T-helper 1 cell treated with Interleukin-12 subunit alpha and Interleukin-12 subunit beta and Interleukin-4 antibody, amounts not matched to agents 30 μg/mL and 1 μg/mL, for 36 hours (primary cell): ENCODE results near the gene GABRR2.
A peak's percentile ranks its signal among the peaks of the same experiment; 100 is the strongest.
"Not testable (repeated sequence)": the region's sequence is repeated elsewhere in the genome, so short reads cannot be mapped to it uniquely, and the experiment has no call there.

Experiments
- H3K27ac Mint-ChIP-seq: one replicate; pipeline ENCODE4 v1.8.0; 2021; ENCODE audit warnings: mild to moderate bottlenecking, mixed read lengths
- H3K27me3 Mint-ChIP-seq: one replicate; pipeline ENCODE4 v1.8.0; 2021; ENCODE audit warnings: low read depth, mixed read lengths
- H3K36me3 Mint-ChIP-seq: one replicate; pipeline ENCODE4 v1.8.0; 2021; ENCODE audit warnings: low read depth, mixed read lengths
- H3K4me1 Mint-ChIP-seq: one replicate; pipeline ENCODE4 v1.8.0; 2021; ENCODE audit warnings: low read depth, mixed read lengths
- H3K4me3 Mint-ChIP-seq: one replicate; pipeline ENCODE4 v1.8.0; 2021; ENCODE audit warnings: mild to moderate bottlenecking, moderate library complexity, mixed read lengths
- H3K9me3 Mint-ChIP-seq: one replicate; pipeline ENCODE4 v1.8.0; 2021; ENCODE audit warnings: mixed read lengths

The GABRR2 gene

DNA sequence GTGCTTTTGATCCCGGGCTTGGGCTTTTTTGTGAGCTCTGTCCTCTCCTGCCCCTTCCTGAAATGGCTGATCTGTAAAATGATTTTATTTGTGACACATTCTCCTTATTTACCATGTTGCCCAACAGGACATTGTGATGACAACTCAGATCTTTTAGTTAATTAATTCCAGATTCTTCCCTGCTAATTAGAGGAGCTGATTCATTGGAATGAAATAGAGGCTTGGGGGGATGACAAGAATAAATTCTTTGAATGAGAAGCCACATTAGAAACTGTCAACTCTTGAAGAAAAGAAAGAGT, 71.8 kb downstream of the GABRR2 start:
- H3K4me3 Mint-ChIP-seq = no peak overlapping the region
- H3K36me3 Mint-ChIP-seq = no peaks in the 10 kb centered on the region
- H3K9me3 Mint-ChIP-seq = no peaks in the 10 kb centered on the region
- peaks cover 11% of the 10 kb centered on the region for H3K4me1 Mint-ChIP-seq
- H3K27ac Mint-ChIP-seq = no peak overlapping the region
- H3K27me3 Mint-ChIP-seq = peaks cover 33% of the 10 kb centered on the region

DNA sequence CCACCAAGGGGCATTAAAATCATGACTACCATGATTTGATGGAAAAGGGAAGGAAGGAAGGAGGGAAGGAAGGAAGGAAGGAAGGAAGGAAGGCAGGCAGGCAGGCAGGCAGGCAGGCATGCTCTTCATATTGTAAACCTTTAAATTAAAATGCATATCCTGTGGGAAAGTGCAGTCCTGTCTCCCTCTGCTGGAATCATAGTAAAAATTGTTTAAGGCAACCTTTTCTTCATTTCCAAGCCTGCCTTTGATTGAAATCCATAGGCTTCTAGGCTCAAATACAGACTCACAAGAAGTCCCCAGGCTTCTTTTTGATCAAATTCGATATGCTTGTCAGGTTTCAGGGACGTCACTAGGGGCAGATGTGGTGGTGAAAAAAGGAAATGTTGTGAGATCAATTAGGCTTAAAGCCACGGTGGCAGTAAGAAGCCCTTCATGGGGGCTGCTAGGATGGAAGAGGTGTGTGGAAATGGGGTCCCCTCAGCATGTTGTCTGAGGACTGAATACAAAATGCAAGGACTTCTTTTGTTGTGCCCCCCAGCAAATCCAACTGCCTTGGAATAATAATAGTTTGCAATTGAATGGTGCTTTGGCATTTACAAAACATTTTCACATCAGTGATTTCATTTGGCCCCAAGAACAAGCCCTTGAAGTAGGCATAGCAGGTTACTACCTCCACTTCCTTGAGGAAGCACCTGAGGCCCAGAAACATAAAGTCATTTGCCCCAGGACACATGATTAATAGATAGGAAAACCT, 72.3 kb downstream of the GABRR2 start:
- H3K4me1 Mint-ChIP-seq = peaks cover 11% of the 10 kb centered on the region
- no peaks in the 10 kb centered on the region for H3K36me3 Mint-ChIP-seq
- no peak overlapping the region for H3K27ac Mint-ChIP-seq
- H3K27me3 Mint-ChIP-seq = peaks cover 34% of the 10 kb centered on the region
- H3K9me3 Mint-ChIP-seq = no peaks in the 10 kb centered on the region
- H3K4me3 Mint-ChIP-seq = no peak overlapping the region

DNA sequence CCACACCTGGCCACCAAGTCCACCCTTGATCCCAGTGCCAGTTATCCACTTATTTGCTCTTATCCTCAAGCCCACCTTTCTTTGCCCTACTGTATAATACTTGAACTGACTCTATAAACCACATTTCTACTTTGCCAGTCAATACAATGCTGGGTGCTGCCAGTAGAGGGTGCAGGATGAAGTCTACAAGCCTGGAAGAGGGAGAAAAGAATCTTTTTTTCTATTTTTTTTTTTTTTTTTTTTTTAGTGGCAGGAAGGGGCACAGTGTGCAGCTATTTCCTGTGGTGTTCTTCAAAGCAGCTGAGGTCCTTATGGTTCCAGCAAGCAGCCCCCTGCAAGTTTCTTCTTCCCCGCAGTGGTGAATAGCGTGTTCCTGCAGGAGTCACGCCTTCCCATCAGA, 75.8 kb downstream of the GABRR2 start:
- no peak overlapping the region for H3K4me3 Mint-ChIP-seq
- peaks cover 11% of the 10 kb centered on the region for H3K4me1 Mint-ChIP-seq
- H3K27ac Mint-ChIP-seq = no peak overlapping the region
- H3K36me3 Mint-ChIP-seq = no peaks in the 10 kb centered on the region
- peaks cover 29% of the 10 kb centered on the region for H3K27me3 Mint-ChIP-seq
- peaks cover 11% of the 10 kb centered on the region for H3K9me3 Mint-ChIP-seq

DNA sequence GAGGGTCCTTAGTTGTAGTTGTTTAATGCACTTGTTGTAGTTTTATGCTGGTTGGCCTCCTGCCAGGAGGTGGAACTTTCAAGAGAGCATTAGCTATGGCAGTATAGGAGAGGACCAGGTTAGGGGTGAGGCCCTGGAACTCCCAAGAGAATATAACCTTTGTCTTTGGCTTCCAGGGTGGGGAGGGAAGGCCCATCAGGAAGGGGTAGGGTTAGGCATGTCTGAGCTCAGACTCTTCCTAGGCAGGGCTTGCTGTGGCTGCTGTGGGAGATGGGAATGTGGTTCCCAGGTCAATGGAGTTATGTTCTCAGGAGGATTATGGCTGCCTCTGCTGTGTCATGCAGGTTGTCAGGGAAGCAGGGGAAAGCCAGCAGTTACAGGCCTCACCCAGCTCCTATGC, 77.9 kb downstream of the GABRR2 start:
- H3K27ac Mint-ChIP-seq = no peak overlapping the region
- peaks cover 10% of the 10 kb centered on the region for H3K4me1 Mint-ChIP-seq
- H3K9me3 Mint-ChIP-seq = peaks cover 11% of the 10 kb centered on the region

DNA sequence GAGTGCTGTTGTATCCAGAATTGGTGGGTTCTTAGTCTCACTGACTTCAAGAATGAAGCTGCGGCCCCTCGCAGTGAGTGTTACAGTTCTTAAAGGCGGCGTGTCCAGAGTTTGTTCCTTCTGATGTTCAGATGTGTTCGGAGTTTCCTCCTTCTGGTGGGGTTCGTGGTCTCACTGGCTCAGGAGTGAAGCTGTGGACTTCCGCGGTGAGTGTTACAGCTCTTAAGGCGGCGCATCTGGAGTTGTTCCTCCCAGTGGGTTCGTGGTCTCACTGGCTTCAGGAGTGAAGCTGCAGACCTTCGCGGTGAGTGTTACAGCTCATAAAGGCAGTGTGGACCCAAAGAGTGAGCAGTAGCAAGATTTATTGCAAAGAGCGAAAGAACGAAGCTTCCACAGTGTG, 81.5 kb downstream of the GABRR2 start:
- H3K4me3 Mint-ChIP-seq = peak overlapping the region; percentile 66
- H3K9me3 Mint-ChIP-seq = peaks cover 16% of the 10 kb centered on the region
- H3K4me1 Mint-ChIP-seq, H3K27ac Mint-ChIP-seq, H3K36me3 Mint-ChIP-seq: not testable (repeated sequence)
- H3K27me3 Mint-ChIP-seq = peaks cover 50% of the 10 kb centered on the region

More for the DNA sequence above, 77.9 kb downstream of the GABRR2 start:
- Mint-ChIP-seq H3K36me3 (no peaks in the 10 kb centered on the region), H3K4me3 (no peak overlapping the region), H3K27me3 (peaks cover 40% of the 10 kb centered on the region)

DNA sequence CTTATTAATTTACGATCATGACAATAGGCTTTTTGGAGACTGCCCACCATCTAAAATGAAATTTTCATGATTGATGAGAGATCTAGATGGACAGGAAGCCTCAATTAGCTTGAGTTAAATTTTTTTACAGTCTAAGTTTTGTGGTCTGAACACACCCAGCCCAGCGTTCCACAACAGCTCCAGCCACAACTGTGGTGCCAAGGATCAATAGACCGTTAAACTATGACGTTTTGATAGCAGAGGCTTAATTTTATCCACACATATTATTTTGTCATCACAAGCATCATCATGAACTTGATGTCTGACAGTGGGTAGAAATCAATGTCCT, 92.4 kb downstream of the GABRR2 start:
- Mint-ChIP-seq H3K36me3 (no peaks in the 10 kb centered on the region), H3K27ac (no peak overlapping the region), H3K27me3 (peaks cover 13% of the 10 kb centered on the region), H3K9me3 (peaks cover 4% of the 10 kb centered on the region), H3K4me1 (no peaks in the 10 kb centered on the region), H3K4me3 (no peak overlapping the region)

DNA sequence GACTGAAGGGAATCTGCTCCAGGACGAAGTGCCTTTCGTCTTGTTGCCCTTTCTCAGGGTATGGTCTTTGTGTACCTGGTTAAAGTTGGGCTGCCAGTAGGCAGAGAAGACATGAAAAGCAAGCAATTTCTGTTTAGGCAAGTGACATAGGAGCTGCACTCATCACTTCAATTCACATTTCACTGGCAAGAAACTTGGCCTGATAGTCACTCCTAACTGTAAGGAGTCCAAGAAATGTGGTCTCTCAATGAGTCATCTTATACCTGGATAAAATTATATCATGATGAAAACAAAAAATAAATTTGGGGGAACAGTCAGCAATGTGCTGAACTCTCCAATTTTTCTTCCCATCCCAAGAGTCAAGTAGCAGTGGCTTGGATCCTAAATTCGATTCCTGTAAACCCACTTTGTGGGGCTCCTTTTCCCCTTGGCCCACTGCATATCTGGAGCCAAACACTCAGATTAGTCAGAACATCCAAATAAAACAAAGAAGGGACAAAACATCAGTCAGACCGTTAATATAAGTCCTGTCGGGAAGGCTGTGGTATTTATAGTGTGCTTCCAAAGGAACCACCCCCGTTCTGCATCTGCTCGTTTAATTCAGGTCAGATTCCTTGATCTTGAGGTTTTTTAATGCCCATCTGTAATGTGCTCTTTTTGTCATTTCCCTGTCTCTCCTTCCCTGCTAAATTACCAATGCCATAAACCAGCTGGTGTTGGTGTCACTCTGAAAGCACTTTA, 93.0 kb downstream of the GABRR2 start:
- H3K27me3 Mint-ChIP-seq = peaks cover 15% of the 10 kb centered on the region
- no peak overlapping the region for H3K4me3 Mint-ChIP-seq
- H3K36me3 Mint-ChIP-seq = no peaks in the 10 kb centered on the region
- no peaks in the 10 kb centered on the region for H3K4me1 Mint-ChIP-seq
- peaks cover 4% of the 10 kb centered on the region for H3K9me3 Mint-ChIP-seq
- H3K27ac Mint-ChIP-seq = no peak overlapping the region

DNA sequence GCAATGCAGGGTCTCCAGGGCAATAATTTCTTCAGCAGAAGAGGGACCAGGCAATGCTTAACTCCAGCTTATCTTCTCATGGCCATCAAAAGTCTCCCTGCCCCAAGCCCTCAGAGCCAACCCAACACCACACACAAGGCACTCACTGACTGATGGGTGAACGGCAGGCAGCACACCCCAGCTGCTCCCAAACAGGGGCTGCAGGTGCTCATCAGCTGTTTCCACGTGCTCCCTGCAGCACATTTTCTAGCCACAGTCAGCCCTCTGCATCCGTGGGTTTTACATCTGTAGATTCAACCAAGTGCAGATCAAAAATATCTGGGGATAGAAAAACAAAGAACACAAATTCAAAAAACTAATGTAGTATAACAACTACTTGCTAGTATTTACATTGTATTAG, 94.0 kb downstream of the GABRR2 start:
- Mint-ChIP-seq H3K9me3 (peaks cover 4% of the 10 kb centered on the region), H3K4me1 (no peaks in the 10 kb centered on the region), H3K4me3 (no peak overlapping the region), H3K27ac (no peak overlapping the region), H3K27me3 (peaks cover 20% of the 10 kb centered on the region), H3K36me3 (no peaks in the 10 kb centered on the region)

DNA sequence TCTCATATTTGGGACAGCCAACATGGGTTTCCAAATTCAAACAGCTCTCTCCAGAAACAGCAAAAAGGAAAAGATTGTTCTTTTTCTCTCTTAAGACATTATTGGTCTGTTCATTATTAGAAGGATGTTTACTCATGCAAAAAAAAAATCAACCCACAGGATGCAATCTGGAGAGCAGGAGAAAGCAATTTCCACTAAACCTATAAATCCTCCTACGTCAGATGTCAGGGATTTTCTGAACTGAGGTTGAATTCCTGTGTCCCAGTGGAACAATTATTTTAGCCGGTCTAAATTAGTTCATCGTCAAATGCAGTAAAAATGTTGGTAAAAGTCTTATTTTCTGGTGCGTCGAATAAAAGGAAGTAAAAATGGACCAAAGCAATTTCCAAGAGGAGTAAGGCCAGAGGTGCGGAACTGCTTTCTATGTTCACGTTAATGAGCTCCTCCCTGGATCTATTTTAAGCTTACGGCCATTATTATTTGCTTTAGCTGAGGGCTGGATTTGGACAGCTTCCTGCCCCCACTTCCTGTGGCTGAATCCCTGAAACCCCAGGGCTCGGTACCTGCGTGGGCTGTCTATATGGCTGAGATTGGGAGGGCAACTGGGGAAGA, 97.7 kb downstream of the GABRR2 start, which contains the start of gene GABRR1:
GABRR1 (minus strand) TSS at position 60 of the 612 bp plus-strand sequence; CDS start at position 24, 36 bp downstream.
- Mint-ChIP-seq H3K36me3 (no peaks in the 10 kb centered on the region), H3K4me1 (no peaks in the 10 kb centered on the region), H3K9me3 (no peaks in the 10 kb centered on the region), H3K4me3 (no peak within 1 kb of the TSS), H3K27ac (no peak within 1 kb of the TSS), H3K27me3 (peaks cover 37% of the 10 kb centered on the region)

DNA sequence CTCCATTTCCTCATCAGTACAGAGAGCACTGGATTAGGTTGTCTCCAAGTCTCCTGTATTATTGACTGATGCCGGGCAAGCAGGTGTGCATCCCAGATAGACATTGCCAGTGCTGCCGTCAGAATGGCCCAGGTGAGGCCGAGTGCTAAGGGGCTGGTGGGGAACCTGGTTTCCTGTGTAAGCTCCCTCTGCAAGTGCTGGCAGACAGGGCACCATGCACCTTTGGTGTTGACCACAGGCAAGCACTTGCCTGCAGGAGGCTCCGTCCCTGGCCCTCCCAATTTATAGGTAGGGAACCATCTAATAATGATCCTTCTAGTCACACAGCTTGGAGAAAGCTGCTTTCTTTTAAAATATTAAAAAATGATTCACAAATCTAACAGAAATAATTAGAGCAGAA, 98.7 kb downstream of the GABRR2 start:
- Mint-ChIP-seq H3K4me3 (no peak overlapping the region), H3K27ac (no peak overlapping the region), H3K4me1 (no peaks in the 10 kb centered on the region)

DNA sequence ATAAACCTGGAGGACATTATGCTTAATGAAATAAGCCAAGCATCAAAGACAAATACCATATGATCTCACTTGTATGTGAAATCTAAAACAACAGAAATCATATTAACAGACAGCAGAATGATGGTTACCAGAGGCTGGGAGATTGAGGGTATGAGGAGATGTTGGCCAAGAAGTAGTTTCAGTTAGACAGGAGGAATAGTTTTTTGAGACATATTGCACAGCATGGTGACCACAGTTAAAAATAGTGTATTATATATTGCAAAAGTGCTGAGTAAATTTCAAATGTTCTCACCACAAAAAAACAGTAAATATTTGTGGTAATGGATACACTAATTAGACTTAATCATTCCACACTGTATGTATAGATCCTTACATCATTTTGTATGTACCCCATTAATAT, 99.7 kb downstream of the GABRR2 start:
- Mint-ChIP-seq H3K36me3 (no peaks in the 10 kb centered on the region), H3K4me3 (no peak overlapping the region), H3K27ac (no peak overlapping the region), H3K9me3 (no peaks in the 10 kb centered on the region), H3K27me3 (peaks cover 32% of the 10 kb centered on the region), H3K4me1 (no peaks in the 10 kb centered on the region)

More for the DNA sequence above, 98.7 kb downstream of the GABRR2 start:
- Mint-ChIP-seq H3K36me3 (no peaks in the 10 kb centered on the region), H3K27me3 (peaks cover 32% of the 10 kb centered on the region), H3K9me3 (no peaks in the 10 kb centered on the region)

DNA sequence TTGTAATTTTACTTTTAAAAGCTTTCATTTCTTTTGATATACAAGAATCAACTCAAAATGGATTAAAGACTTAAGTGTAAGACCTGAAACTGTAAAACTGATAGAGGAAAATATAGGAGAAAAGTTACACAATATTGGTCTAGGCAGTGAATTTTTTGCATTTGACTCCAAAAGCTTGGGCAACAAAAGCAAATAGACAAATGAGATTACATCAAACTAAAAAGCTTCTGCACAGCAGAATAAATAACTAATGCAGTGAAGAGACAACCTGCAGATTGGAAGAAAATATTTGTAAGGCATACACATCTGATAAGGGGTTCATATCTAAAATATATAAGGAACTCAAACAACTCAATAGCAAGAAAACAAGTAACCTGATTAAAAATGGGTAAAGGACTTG, 100.9 kb downstream of the GABRR2 start:
- Mint-ChIP-seq H3K9me3 (no peaks in the 10 kb centered on the region), H3K27me3 (peaks cover 32% of the 10 kb centered on the region), H3K36me3 (no peaks in the 10 kb centered on the region), H3K4me1 (no peaks in the 10 kb centered on the region), H3K27ac (no peak overlapping the region), H3K4me3 (no peak overlapping the region)

DNA sequence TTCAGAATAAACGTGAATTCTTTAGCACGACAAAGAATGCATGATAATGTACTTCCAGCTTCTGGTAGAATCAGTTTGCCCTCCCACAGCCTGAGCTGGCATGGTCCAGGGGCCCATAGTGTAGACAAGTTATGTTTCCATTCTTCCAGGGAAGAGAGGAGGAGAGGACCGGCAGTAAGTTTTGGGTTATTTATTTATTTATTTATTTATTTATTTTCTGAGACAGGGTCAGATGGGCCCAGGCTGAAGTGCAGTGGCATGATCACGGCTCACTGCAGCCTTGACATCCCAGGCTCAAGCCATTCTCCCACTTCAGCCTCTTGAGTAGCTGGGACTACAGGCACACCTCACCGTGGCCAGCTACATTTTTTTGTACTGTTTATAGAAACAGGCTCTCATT, 102.6 kb downstream of the GABRR2 start:
- no peaks in the 10 kb centered on the region for H3K9me3 Mint-ChIP-seq
- peaks cover 24% of the 10 kb centered on the region for H3K27me3 Mint-ChIP-seq
- H3K27ac Mint-ChIP-seq = no peak overlapping the region
- no peak overlapping the region for H3K4me3 Mint-ChIP-seq
- no peaks in the 10 kb centered on the region for H3K36me3 Mint-ChIP-seq
- no peaks in the 10 kb centered on the region for H3K4me1 Mint-ChIP-seq

DNA sequence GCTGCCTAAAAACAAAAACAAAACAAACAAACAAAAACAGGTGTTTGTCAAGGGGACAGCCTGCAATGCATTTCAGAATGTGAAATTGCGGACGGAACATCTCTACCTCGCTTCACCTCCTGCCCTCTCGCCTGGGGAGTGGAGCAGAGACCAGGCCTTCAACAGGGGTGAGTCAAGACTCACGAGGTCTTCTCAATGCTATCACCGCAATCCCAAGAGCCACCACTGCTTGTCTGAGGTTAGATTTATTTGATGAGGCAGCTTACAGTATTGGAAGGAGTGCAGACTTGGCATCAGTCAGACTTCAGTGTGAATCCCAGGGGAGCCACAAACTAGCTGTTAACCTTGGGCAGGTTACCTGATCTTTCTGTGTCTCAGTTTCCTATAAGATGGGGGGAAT, 105.6 kb downstream of the GABRR2 start:
- peaks cover 9% of the 10 kb centered on the region for H3K27me3 Mint-ChIP-seq
- H3K4me1 Mint-ChIP-seq = no peaks in the 10 kb centered on the region
- H3K36me3 Mint-ChIP-seq = no peaks in the 10 kb centered on the region
- H3K9me3 Mint-ChIP-seq = no peaks in the 10 kb centered on the region
- H3K27ac Mint-ChIP-seq = no peak overlapping the region
- H3K4me3 Mint-ChIP-seq = no peak overlapping the region

DNA sequence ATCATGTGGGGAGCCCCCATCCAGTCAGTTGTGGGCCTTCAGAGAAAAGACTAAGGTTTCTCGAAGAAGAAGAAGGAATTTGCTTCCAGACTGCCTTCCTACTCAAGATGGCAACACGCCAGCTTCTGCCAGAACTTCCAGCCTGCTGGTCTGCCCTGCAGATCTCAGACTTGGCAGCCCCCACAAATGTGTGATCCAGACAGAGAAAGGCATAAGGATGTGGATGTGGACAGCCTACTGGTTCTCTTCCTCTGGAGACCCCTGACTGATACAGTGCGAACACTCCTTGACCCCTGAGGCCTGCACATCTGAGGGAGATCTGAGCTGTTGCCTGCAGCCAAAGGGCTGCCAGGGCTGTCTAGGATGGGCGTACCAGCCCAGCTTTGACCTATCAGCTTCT, 106.5 kb downstream of the GABRR2 start:
- Mint-ChIP-seq H3K27me3 (peaks cover 2% of the 10 kb centered on the region), H3K27ac (no peak overlapping the region), H3K4me1 (no peaks in the 10 kb centered on the region), H3K4me3 (no peak overlapping the region), H3K9me3 (no peaks in the 10 kb centered on the region), H3K36me3 (no peaks in the 10 kb centered on the region)
